HG02623 (cell line): ENCODE data around the gene OBSCN.

Experiments
- ATAC-seq: cut with Tn5 transposase; IDR thresholded peaks from one replicate; pipeline ENCODE4 v1.9.1; 2021; ENCODE audit warnings: moderate library complexity; ENCODE audit not compliant: unreplicated experiment

OBSCN gene

GRCh38 chr1:228286505-228287417 is 78.9 kb downstream of the OBSCN start:
- no peak for ATAC-seq

GRCh38 chr1:228287541-228288425 is 79.9 kb downstream of the OBSCN start:
- no peak for ATAC-seq

GRCh38 chr1:228288536-228289238 is 80.8 kb downstream of the OBSCN start:
- ATAC-seq, result no peak

GRCh38 chr1:228289239-228289849 is 81.5 kb downstream of the OBSCN start:
- ATAC-seq, result no peak

- no peak for ATAC-seq
These were observed 82.4 kb downstream of the OBSCN start for GRCh38 chr1:228289996-228290881.

GRCh38 chr1:228291906-228292608 is 84.2 kb downstream of the OBSCN start:
- ATAC-seq, result no peak

- no peak for ATAC-seq
These were observed 84.7 kb downstream of the OBSCN start for GRCh38 chr1:228292609-228292911.

GRCh38 chr1:228293393-228293792 is 85.5 kb downstream of the OBSCN start:
- ATAC-seq, result no peak

- no peak for ATAC-seq
These were observed 86.1 kb downstream of the OBSCN start for GRCh38 chr1:228293816-228294500.

- no peak for ATAC-seq
These were observed 86.9 kb downstream of the OBSCN start for GRCh38 chr1:228294717-228295116.

- no peak for ATAC-seq
These were observed 87.4 kb downstream of the OBSCN start for GRCh38 chr1:228295201-228295600.

- ATAC-seq, result no peak
These were observed 88.1 kb downstream of the OBSCN start for GRCh38 chr1:228295981-228296380.

- ATAC-seq, result no peak
These were observed 89.4 kb downstream of the OBSCN start for GRCh38 chr1:228297242-228297641.

GRCh38 chr1:228297822-228298221 is 90.0 kb downstream of the OBSCN start:
- no peak for ATAC-seq

GRCh38 chr1:228298471-228298870 is 90.6 kb downstream of the OBSCN start:
- no peak for ATAC-seq

GRCh38 chr1:228299211-228299610 is 91.4 kb downstream of the OBSCN start:
- ATAC-seq, result no peak

- no peak for ATAC-seq
These were observed 92.1 kb downstream of the OBSCN start for GRCh38 chr1:228299901-228300300.

GRCh38 chr1:228302086-228302485 is 94.2 kb downstream of the OBSCN start:
- no peak for ATAC-seq

- no peak for ATAC-seq
These were observed 95.8 kb downstream of the OBSCN start for GRCh38 chr1:228303596-228303995.
